ENCODE results near the gene TXNDC11.

The TXNDC11 gene

DNA sequence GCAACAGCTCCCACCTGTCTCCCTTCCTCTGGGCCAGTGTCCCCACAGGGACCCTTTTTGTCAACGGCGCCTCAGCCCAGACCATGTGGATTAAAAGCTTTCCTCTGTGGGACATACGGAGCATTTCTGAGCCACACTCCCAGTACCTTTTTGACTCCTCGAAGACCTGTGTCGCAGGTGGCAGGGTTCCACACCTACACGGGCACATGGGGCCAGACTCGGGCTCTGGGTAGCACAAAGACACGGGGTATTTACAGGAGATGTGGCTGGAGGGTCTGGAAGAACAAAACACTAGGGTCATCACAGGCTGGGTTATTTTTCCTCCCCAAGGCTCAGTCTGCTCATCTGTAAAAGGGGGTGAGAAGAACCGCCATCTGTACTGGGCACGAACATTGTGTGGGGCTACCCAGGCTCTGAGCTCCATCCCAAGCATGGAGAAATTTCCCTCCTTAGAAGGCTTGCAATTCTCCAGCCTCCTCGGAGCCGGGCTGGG, 106.9 kb downstream of the TXNDC11 start:
- TF ChIP-seq MYC (IDR thresholded peaks at IDR 0.05; ENCODE audit: low read depth, low read length) (no peak), POLR2A (IDR thresholded peaks at IDR 0.05; ENCODE audit: extremely low read depth, insufficient read length) (no peak)
- TF ChIP-seq, protein P1, sequence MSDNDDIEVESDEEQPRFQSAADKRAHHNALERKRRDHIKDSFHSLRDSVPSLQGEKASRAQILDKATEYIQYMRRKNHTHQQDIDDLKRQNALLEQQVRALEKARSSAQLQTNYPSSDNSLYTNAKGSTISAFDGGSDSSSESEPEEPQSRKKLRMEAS (IDR thresholded peaks at IDR 0.05; ENCODE audit: low read depth, low read length): no peak
- TF ChIP-seq, protein P2, sequence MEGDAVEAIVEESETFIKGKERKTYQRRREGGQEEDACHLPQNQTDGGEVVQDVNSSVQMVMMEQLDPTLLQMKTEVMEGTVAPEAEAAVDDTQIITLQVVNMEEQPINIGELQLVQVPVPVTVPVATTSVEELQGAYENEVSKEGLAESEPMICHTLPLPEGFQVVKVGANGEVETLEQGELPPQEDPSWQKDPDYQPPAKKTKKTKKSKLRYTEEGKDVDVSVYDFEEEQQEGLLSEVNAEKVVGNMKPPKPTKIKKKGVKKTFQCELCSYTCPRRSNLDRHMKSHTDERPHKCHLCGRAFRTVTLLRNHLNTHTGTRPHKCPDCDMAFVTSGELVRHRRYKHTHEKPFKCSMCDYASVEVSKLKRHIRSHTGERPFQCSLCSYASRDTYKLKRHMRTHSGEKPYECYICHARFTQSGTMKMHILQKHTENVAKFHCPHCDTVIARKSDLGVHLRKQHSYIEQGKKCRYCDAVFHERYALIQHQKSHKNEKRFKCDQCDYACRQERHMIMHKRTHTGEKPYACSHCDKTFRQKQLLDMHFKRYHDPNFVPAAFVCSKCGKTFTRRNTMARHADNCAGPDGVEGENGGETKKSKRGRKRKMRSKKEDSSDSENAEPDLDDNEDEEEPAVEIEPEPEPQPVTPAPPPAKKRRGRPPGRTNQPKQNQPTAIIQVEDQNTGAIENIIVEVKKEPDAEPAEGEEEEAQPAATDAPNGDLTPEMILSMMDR (IDR thresholded peaks at IDR 0.05; ENCODE audit: low read depth, low read length): no peak
- H3K4me3 ChIP-seq (ENCODE audit: low read depth, low read length): no peak overlapping the region
- DNase-seq (ENCODE audit: low read depth): no peak

DNA sequence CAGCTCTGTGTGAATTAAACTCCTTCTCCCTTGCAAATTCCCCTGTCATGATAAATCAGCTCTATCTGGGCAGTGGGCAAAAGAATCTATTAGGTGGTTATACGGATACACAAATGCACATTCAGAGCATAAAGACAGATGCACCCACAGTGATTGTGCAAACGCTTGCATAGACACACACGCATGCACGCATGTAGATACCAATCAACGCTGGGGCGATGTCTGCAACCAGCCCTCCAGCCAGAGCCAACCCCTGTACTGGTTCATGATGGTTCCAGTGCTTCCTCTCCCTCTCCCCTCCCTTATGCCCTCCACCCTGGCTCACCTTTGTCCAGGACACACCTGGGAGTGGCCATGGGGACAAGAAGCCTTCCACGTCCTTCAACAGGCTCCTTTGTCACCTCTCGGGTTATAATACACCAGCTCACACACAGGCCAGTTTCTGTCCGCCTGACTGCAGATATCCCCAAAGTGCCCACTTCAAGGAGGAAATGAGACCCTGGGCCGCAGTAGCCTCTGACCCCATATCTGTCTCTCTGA, 107.5 kb downstream of the TXNDC11 start:
- DNase-seq (ENCODE audit: low read depth): no peak
- H3K4me3 ChIP-seq (ENCODE audit: low read depth, low read length): no peak overlapping the region
- TF ChIP-seq, protein P1 (IDR thresholded peaks at IDR 0.05; ENCODE audit: low read depth, low read length): no peak
- TF ChIP-seq MYC (IDR thresholded peaks at IDR 0.05; ENCODE audit: low read depth, low read length) (no peak), POLR2A (IDR thresholded peaks at IDR 0.05; ENCODE audit: extremely low read depth, insufficient read length) (no peak)
- TF ChIP-seq, protein P2 (IDR thresholded peaks at IDR 0.05; ENCODE audit: low read depth, low read length): no peak

DNA sequence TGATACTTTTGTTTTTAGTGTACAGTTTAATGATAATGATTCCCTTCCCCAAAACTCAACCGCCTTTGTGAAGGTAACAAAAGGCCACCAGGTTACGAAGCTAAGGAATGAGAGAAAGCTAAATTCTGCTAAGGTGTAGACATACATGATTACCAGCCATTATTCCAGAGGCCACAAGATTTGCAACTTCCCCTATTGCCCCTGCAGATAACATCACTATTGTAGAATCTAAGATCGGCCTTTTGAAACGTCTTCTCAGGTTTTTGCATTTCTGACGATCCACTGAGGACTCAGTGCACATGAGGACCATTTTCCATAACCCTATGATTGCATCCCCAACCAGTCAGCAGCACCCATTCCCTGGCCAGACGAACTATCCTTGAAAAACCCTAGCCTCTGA, 108.3 kb downstream of the TXNDC11 start:
- no peak overlapping the region for H3K4me3 ChIP-seq (ENCODE audit: low read depth, low read length)
- TF ChIP-seq, protein P2 (IDR thresholded peaks at IDR 0.05; ENCODE audit: low read depth, low read length): no peak
- TF ChIP-seq, protein P1 (IDR thresholded peaks at IDR 0.05; ENCODE audit: low read depth, low read length): no peak
- TF ChIP-seq POLR2A (IDR thresholded peaks at IDR 0.05; ENCODE audit: extremely low read depth, insufficient read length): no peak
- no peak for TF ChIP-seq MYC (IDR thresholded peaks at IDR 0.05; ENCODE audit: low read depth, low read length)
- peak; percentile 54 for DNase-seq (ENCODE audit: low read depth)

DNA sequence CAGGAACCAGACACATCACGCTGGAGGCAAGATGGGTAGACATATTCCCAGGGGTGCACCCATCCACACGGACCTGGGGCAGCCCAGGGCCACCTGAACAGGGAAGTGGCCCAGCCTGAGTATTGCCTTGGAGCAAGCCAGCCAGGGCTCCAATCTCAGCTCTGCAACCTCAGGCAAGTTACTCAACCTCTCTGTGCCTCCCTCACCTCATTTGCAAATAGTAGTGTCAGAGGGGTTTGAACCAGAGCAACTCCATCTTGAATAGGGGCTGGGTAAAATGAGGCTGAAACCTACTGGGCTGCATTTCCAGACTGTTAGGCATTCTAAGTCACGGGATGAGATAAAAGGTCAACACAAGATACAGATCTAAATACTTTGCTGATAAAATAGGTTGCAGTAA, 109.5 kb downstream of the TXNDC11 start:
- TF ChIP-seq, protein P2 (IDR thresholded peaks at IDR 0.05; ENCODE audit: low read depth, low read length): no peak
- TF ChIP-seq MYC (IDR thresholded peaks at IDR 0.05; ENCODE audit: low read depth, low read length) (no peak), POLR2A (IDR thresholded peaks at IDR 0.05; ENCODE audit: extremely low read depth, insufficient read length) (no peak)
- TF ChIP-seq, protein P1 (IDR thresholded peaks at IDR 0.05; ENCODE audit: low read depth, low read length): no peak
- H3K4me3 ChIP-seq (ENCODE audit: low read depth, low read length): no peak overlapping the region
- DNase-seq (ENCODE audit: low read depth): no peak

DNA sequence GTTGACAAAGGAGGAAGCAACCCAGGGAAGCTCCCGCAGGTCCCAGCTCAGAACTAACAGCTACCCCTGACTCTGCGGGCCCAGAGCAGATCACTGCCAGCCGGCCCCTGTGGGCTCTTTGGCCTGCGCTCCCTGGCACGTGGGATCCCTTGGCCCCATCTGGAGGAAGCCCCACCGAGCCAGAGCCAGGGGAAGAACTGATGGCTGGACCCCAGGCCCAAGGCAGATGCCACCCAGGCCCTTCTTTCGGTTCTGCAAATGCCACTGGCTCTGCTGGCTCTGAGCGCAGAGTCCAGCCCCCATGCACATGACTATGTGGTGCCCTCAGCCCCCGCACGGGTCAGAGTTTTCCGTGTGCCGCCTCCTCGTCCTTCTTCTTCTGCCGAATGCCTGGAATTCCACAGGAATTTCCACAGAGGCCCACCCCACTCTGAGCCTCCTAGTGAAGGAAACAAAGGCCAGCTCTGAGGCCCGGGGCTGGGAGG, 110.2 kb downstream of the TXNDC11 start:
- H3K4me3 ChIP-seq (ENCODE audit: low read depth, low read length): no peak overlapping the region
- TF ChIP-seq POLR2A (IDR thresholded peaks at IDR 0.05; ENCODE audit: extremely low read depth, insufficient read length) (no peak), MYC (IDR thresholded peaks at IDR 0.05; ENCODE audit: low read depth, low read length) (no peak)
- TF ChIP-seq, protein P1 (IDR thresholded peaks at IDR 0.05; ENCODE audit: low read depth, low read length): no peak
- TF ChIP-seq, protein P2 (IDR thresholded peaks at IDR 0.05; ENCODE audit: low read depth, low read length): no peak
- no peak for DNase-seq (ENCODE audit: low read depth)

Measured in NB4 (cell line).